Loucy (cell line): Measurements from ENCODE around the gene SHMT2.

ENCODE experiments used
- CTCF ChIP-seq: fragments of 200-600 bp; sonication (generic); conservative IDR thresholded peaks from 2 replicates; pipeline ENCODE4 v1.5.1; 2014; ENCODE audit warnings: mild to moderate bottlenecking, antibody characterized with exemption, low read length
- EZH2phosphoT487 ChIP-seq: fragments of 200-600 bp; IDR thresholded peaks from 2 replicates; pipeline ENCODE4 v1.6.1; 2018; ENCODE audit warnings: antibody characterized with exemption, mild to moderate bottlenecking, moderate library complexity, borderline replicate concordance

GRCh38 chr12:57207731-57208630, 21.5 kb upstream of the SHMT2 start:
- TF ChIP-seq CTCF (no peak), EZH2phosphoT487 (no peak)
